ENCODE measurements around the gene IAPP.

DNA sequence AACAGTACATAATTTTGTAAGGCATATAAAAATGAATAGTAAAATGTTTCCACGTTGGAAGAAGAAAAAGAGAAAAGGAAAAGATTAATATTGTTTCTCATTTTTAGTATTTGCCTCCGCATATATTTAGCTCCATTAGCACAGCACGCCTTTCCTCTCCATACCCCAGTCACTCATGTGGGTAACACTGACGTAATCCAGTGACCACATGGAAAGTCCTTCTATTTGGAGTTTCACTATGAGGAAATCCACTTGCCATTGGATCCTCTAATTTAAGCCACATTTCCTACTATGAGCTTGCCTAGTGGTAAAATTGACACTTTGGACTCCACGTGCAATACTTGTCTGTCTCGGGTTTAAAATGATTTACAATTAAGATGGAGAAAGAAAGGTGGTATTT, 32.3 kb upstream of the IAPP start:
- no peak for TF ChIP-seq EZH2 (IDR thresholded peaks at IDR 0.05; ENCODE audit: borderline replicate concordance, low read length)
- TF ChIP-seq, protein P1, sequence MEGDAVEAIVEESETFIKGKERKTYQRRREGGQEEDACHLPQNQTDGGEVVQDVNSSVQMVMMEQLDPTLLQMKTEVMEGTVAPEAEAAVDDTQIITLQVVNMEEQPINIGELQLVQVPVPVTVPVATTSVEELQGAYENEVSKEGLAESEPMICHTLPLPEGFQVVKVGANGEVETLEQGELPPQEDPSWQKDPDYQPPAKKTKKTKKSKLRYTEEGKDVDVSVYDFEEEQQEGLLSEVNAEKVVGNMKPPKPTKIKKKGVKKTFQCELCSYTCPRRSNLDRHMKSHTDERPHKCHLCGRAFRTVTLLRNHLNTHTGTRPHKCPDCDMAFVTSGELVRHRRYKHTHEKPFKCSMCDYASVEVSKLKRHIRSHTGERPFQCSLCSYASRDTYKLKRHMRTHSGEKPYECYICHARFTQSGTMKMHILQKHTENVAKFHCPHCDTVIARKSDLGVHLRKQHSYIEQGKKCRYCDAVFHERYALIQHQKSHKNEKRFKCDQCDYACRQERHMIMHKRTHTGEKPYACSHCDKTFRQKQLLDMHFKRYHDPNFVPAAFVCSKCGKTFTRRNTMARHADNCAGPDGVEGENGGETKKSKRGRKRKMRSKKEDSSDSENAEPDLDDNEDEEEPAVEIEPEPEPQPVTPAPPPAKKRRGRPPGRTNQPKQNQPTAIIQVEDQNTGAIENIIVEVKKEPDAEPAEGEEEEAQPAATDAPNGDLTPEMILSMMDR (IDR thresholded peaks at IDR 0.05; ENCODE audit: low read length) = no peak
